ENCODE measurements around the gene MEIOSIN.

MEIOSIN gene

DNA sequence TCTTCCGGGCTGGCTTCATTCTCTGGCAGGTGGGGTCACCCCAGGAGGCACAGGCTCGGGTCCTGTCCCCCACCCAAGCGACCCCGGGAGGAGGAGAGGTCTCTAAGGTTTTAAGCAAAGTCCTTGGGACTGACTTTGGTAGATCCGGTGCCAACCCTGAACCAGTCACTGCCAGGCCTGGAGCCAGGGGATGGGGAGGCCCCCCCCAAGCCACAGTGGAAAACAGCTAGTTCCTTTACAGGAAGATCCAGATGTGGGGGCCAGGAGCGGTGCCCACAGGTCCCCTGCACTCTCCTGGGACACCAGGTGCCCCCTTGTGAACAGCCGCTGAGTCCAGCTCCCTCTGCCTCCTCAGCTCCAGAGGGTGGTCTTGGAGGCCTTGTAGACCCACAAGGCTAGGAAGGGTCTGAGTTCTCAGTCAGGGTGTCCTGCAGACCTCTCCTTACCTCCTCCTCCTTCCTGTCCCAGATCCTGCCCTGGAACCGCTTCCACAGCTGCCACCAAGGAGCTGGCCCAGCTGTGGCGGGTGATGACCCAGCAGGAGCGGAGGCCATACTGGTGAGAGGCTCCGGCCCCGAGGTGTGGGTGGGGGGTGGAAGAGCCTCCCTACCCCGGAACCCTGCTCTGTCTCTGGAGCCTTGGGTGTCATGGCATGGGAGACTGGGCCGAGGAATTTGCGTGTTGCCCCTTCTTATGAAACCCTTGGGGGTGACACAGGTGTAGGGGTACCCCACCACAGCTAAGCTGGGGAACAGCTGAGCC, 29.8 kb downstream of the MEIOSIN start:
- TF ChIP-seq, protein P1, sequence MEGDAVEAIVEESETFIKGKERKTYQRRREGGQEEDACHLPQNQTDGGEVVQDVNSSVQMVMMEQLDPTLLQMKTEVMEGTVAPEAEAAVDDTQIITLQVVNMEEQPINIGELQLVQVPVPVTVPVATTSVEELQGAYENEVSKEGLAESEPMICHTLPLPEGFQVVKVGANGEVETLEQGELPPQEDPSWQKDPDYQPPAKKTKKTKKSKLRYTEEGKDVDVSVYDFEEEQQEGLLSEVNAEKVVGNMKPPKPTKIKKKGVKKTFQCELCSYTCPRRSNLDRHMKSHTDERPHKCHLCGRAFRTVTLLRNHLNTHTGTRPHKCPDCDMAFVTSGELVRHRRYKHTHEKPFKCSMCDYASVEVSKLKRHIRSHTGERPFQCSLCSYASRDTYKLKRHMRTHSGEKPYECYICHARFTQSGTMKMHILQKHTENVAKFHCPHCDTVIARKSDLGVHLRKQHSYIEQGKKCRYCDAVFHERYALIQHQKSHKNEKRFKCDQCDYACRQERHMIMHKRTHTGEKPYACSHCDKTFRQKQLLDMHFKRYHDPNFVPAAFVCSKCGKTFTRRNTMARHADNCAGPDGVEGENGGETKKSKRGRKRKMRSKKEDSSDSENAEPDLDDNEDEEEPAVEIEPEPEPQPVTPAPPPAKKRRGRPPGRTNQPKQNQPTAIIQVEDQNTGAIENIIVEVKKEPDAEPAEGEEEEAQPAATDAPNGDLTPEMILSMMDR (IDR thresholded peaks at IDR 0.05), result no peak
- no peak for DNase-seq (ENCODE audit: low spot score)
- no peak overlapping the region for H3K27ac ChIP-seq
- no peak overlapping the region for H3K4me3 ChIP-seq

DNA sequence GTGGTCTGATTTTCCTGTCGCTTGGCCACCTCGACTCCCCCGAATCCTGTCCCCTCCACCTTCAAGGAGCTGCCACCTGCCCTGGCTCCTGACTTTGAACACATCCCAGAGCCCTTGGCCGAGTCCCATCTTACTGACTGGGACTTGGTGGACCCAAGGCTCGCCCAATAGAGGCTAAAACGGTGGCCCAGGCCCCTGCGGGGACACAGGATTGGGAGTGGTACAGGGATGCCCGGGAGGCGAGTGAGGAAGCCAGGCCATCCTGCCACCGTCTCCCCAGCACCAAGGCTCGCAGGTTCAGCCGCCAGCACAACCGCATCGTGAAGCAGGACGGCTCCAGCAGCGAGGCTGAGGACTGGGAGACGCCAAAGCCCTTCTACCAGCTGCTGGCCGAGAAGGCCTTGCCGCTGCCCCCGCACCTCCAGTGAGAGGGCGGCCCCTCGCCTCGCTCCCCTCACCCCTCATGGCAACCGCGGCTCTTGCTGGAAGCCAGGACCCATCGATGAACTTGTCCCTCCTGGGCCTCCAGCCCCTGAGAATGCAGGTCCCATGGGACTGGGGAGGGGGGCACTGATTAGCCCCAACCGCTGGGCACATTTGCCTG, 30.6 kb downstream of the MEIOSIN start:
- Histone ChIP-seq H3K27ac (peak overlapping the region; percentile 3 to 98), H3K4me3 (peak overlapping the region; percentile 87)
- no peak for DNase-seq (ENCODE audit: low spot score)
- TF ChIP-seq, protein P1 (IDR thresholded peaks at IDR 0.05), result no peak

DNA sequence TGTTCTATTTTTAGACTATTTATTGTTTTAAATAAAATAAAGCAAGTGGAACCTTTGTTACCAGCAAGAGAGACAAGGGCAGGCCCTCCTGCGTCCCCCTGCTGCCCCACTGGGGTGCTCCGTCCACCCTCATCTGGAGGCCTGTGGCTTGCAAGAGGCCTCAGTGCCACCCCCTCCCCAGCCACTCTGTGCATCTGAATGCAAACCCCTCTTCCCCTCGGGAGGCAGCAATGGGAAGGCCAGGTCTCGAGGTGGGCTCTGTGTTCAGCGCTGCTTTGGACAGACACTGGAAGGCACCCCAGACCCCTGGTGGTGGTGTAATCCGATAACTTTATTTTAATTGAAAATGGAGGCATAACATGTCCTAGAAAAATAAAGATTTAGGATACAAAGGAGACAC, 31.2 kb downstream of the MEIOSIN start:
- Histone ChIP-seq H3K27ac (peak overlapping the region; percentile 93 to 98), H3K4me3 (peak overlapping the region; percentile 87)
- no peak for DNase-seq (ENCODE audit: low spot score)
- TF ChIP-seq, protein P1 (IDR thresholded peaks at IDR 0.05), result no peak

DNA sequence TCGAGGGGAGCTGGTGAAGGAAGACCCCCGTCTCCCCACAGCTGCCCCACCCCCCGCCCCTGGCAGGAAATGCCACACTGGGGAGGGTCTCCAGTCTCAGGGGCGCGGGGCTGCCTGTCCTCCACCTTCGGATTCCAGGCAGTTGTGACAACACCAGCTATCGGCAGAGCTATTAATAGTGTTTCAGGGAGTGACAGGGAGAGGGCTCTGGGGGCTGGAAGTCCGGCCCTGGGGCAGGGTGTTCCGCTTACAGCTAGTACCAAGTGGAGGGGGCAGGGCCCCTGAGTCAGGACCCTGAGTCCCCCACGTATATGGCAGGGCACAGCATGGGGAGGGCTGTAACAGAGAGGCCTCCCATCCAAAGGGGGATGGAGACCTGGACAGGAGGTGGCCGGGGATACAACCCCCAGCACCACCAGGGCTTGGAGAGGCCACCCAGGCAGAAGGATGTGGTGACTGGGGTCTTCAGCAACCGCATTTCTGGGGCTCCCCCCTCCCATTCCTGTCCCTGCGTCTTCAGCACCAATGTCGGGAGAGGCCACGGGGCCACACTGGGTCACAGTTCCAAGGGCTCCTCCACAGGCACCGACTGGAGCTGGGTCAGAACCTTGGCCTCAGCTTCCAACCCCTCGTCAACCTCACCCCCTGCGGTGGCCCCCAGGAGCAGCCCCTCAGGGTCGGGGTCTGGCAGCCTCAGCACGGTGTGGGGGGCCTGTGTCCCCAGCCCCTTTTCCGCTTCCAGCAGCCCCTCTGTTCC, 31.9 kb downstream of the MEIOSIN start:
- DNase-seq (ENCODE audit: low spot score), result no peak
- TF ChIP-seq, protein P1 (IDR thresholded peaks at IDR 0.05), result no peak
- peak overlapping the region; percentile 93 to 98 for H3K27ac ChIP-seq
- H3K4me3 ChIP-seq, result peak overlapping the region; percentile 87

DNA sequence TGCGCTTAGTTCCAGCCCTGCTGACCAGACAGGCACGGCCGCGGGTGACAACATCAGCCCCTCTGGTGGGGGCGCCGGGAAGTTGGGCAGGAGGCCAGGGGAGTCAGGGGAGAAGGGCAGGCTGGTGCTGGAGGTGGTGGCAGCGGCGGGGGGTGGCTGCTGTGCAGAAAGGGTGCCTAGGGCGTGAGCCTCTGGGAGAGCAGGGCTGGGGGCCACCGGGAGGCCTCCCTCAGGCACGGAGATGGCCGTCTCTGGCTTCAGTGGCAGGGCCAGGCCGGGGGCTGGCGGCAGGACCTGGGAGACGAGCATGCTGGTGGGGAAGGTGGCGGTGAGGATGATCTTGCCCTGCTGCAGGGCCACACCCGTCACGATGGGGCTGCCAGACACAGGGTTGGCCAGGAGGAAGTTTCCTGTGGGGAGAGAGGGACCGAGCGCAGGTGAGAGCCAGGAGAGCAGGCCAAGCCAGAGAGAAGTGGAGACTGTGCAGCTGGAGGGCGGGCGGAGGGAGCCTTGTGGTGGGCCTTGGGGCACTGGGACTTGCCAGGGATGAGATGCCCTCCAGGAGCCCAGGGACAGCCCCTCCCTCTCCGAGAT, 32.6 kb downstream of the MEIOSIN start:
- DNase-seq (ENCODE audit: low spot score), result no peak
- TF ChIP-seq, protein P1 (IDR thresholded peaks at IDR 0.05), result no peak
- peak overlapping the region; percentile 93 to 98 for H3K27ac ChIP-seq
- peak overlapping the region; percentile 87 for H3K4me3 ChIP-seq

DNA sequence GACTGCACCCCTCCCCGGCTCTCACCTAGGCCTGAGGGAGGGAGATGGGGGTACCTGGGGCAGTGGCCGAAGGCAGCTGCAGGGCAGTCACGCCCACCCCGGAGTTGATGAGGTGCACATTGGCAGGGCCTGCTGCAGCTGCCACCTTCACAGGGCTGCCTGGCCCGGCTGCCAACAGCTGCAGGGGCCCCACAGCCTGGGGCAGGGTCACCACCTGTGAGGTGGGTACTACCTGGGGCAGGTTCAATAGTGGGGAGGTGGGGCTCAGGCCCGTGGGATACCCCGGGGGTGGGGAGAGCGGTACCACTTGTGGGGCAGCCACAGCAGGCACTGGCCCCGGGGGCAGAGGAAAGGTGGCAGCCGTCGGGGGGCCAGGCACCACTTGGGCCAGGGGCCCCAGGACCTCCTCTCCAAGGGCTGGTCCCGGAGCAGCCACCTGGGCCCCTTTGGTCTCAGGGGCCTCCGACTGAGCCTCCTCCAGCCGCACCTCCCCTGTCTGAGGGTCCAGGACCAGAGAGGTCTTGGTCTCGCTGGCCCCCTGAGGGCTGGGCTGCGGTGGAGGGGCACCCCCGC, 33.1 kb downstream of the MEIOSIN start:
- peak overlapping the region; percentile 93 to 98 for H3K27ac ChIP-seq
- DNase-seq (ENCODE audit: low spot score), result no peak
- H3K4me3 ChIP-seq, result peak overlapping the region; percentile 87
- TF ChIP-seq, protein P1 (IDR thresholded peaks at IDR 0.05), result no peak

All from coronary artery (tissue), 2 donors.